Gastroesophageal sphincter (tissue), 4 donors: ENCODE measurements around the gene IL19. TPM values are rescaled to one million over a fixed set of nuclear protein-coding genes. Genes with fewer than 3 reads are reported as not detected.
A peak's percentile ranks its signal among the peaks of the same experiment; 100 is the strongest.

Experiments used
- ATAC-seq: fragments of 150-250 bp; one replicate; pipeline ENCODE4 v1.9.1; 2016; ENCODE audit warnings: mild to moderate bottlenecking, moderate library complexity
- H3K27ac ChIP-seq, 4 donors: fragments of 200-600 bp; sonication (generic) in 3 of 4; 1 replicate in 3 of 4; 2 replicates in 1 of 4; pipeline ENCODE4 v1.5.1; 2016 to 2019
- H3K27me3 ChIP-seq: fragments of 200-600 bp; sonication (generic); one replicate; pipeline ENCODE4 v1.5.1; 2019
- H3K36me3 ChIP-seq, 2 donors: fragments of 200-600 bp; sonication (generic); one replicate each; pipeline ENCODE4 v1.5.1; 2019; ENCODE audit warnings: control low read depth in 1 of 2
- H3K4me1 ChIP-seq, 3 donors: fragments of 200-600 bp; sonication (generic); 1 replicate in 2 of 3; 2 replicates in 1 of 3; pipeline ENCODE4 v1.5.1; 2016 to 2019; ENCODE audit warnings: control low read depth in 2 of 3
- H3K4me3 ChIP-seq, 2 donors: fragments of 200-600 bp; sonication (generic); one replicate each; pipeline ENCODE4 v1.5.1; 2019; ENCODE audit warnings: mild to moderate bottlenecking in 1 of 2, moderate library complexity in 1 of 2
- H3K9me3 ChIP-seq, 3 donors: fragments of 200-600 bp; sonication (generic); one replicate each; pipeline ENCODE4 v1.5.1; 2017 to 2019; ENCODE audit warnings: control low read depth in 2 of 3
- CTCF ChIP-seq, 4 experiments: fragments of 200-600 bp in 2 of 4; fragments of 450-650 bp in 2 of 4; sonication (generic) in 1 of 4; IDR thresholded peaks; one replicate each; pipeline ENCODE4 v1.5.1; 2017 to 2019; ENCODE audit warnings: antibody characterized with exemption in 4 of 4, mild to moderate bottlenecking in 2 of 4, moderate library complexity in 2 of 4
- EP300 ChIP-seq: sonication (generic); formaldehyde crosslinking; IDR thresholded peaks from one replicate; pipeline ENCODE4 v1.6.1; 2017; ENCODE audit warnings: antibody characterized with exemption, mild to moderate bottlenecking
- POLR2A ChIP-seq, 2 donors: fragments of 450-650 bp; IDR thresholded peaks; one replicate each; pipeline ENCODE4 v1.6.1; 2017; ENCODE audit warnings: antibody characterized with exemption in 2 of 2, mild to moderate bottlenecking in 2 of 2, moderate library complexity in 1 of 2
- POLR2AphosphoS5 ChIP-seq: sonication (generic); formaldehyde crosslinking; IDR thresholded peaks from one replicate; pipeline ENCODE4 v1.6.1; 2017; ENCODE audit warnings: antibody characterized with exemption
- WGBS, 2 donors: methylation state at CpG; one replicate each; pipeline ENCODE4 v1.1.5; 2018; ENCODE audit warnings: low coverage in 1 of 2; 5-methylcytosine and 5-hydroxymethylcytosine counted together
- total RNA-seq, 4 donors: library from RNA; depleted of rRNA; stranded (reverse); fragments of >200 nt; gene quantifications; one replicate each; pipeline ENCODE4 v1.1.0, GENCODE V29; 2016

The IL19 gene
- total RNA-seq, 4 donors from 2014 or later: 0.27 TPM; not detected in 3

GRCh38 chr1:206725109-206725963 lies 45.2 kb upstream of the IL19 start:
- peaks cover 10 to 76% (median 24%) of the 10 kb centered on the region in 3 donors for H3K4me1 ChIP-seq
- 71 to 78% methylated on average over 5 to 7 of the region's 9 CpGs for WGBS, 2 donors
- no peaks in the 10 kb centered on the region for H3K27me3 ChIP-seq
- no peaks in the 10 kb centered on the region for H3K9me3 ChIP-seq
- no peak overlapping the region for H3K27ac ChIP-seq
- ATAC-seq: no peak
- H3K4me3 ChIP-seq: no peak overlapping the region
- TF ChIP-seq CTCF (IDR thresholded peaks at IDR 0.05) (peak; percentile 22 to 48 (median 26)), POLR2AphosphoS5 (no peak), EP300 (no peak), POLR2A (IDR thresholded peaks at IDR 0.05) (no peak)
- H3K36me3 ChIP-seq: peaks cover 0 to 18% of the 10 kb centered on the region in 2 donors

- no peak overlapping the region for H3K4me3 ChIP-seq
- no peaks in the 10 kb centered on the region for H3K9me3 ChIP-seq
- H3K27ac ChIP-seq: no peak overlapping the region
- ATAC-seq: no peak
- WGBS, 2 donors: 67 to 84% methylated on average over 3 to 4 of the region's 8 CpGs
- no peaks in the 10 kb centered on the region for H3K27me3 ChIP-seq
- TF ChIP-seq POLR2A (IDR thresholded peaks at IDR 0.05) (no peak), POLR2AphosphoS5 (no peak), CTCF (IDR thresholded peaks at IDR 0.05) (no peak)
- H3K4me1 ChIP-seq: peaks cover 10 to 55% (median 19%) of the 10 kb centered on the region in 3 donors
- H3K36me3 ChIP-seq: peaks cover 0 to 46% of the 10 kb centered on the region in 2 donors
Measured at GRCh38 chr1:206727981-206728696, 42.4 kb upstream of the IL19 start.

GRCh38 chr1:206728697-206728987 lies 41.9 kb upstream of the IL19 start:
- peaks cover 0 to 51% of the 10 kb centered on the region in 2 donors for H3K36me3 ChIP-seq
- H3K4me3 ChIP-seq: no peak overlapping the region
- no peak overlapping the region for H3K27ac ChIP-seq
- H3K27me3 ChIP-seq: no peaks in the 10 kb centered on the region
- WGBS, 2 donors: 84% methylated on average over 5 of the region's 9 CpGs; no CpG with 5 or more reads in 1 of the 2 donors
- no peaks in the 10 kb centered on the region for H3K9me3 ChIP-seq
- no peak for ATAC-seq
- H3K4me1 ChIP-seq: peaks cover 7 to 50% (median 15%) of the 10 kb centered on the region in 3 donors
- TF ChIP-seq CTCF (IDR thresholded peaks at IDR 0.05) (no peak), POLR2AphosphoS5 (no peak), EP300 (no peak), POLR2A (IDR thresholded peaks at IDR 0.05) (no peak)

- 100% methylated on average over 1 to 2 of the region's 6 CpGs for WGBS, 2 donors
- ATAC-seq: no peak
- Histone ChIP-seq H3K27me3 (no peaks in the 10 kb centered on the region), H3K27ac (no peak overlapping the region), H3K4me3 (no peak overlapping the region), H3K9me3 (no peaks in the 10 kb centered on the region), H3K4me1 (peaks cover 3 to 46% (median 11%) of the 10 kb centered on the region in 3 donors), H3K36me3 (peaks cover 0 to 55% of the 10 kb centered on the region in 2 donors)
- TF ChIP-seq POLR2AphosphoS5: no peak
- TF ChIP-seq CTCF (IDR thresholded peaks at IDR 0.05): no peak
- no peak for TF ChIP-seq EP300
- no peak for TF ChIP-seq POLR2A (IDR thresholded peaks at IDR 0.05)
Measured at GRCh38 chr1:206729050-206729449, 41.5 kb upstream of the IL19 start.
